HG02763 (cell line): ENCODE results near the gene SERPINA6.
"Not testable (repeated sequence)": the region's sequence is repeated elsewhere in the genome, so short reads cannot be mapped to it uniquely, and the experiment has no call there.

ENCODE experiments used
- ATAC-seq: cut with Tn5 transposase; IDR thresholded peaks from one replicate; pipeline ENCODE4 v1.9.1; 2021; ENCODE audit warnings: mild to moderate bottlenecking, moderate library complexity; ENCODE audit not compliant: unreplicated experiment

The SERPINA6 gene

DNA sequence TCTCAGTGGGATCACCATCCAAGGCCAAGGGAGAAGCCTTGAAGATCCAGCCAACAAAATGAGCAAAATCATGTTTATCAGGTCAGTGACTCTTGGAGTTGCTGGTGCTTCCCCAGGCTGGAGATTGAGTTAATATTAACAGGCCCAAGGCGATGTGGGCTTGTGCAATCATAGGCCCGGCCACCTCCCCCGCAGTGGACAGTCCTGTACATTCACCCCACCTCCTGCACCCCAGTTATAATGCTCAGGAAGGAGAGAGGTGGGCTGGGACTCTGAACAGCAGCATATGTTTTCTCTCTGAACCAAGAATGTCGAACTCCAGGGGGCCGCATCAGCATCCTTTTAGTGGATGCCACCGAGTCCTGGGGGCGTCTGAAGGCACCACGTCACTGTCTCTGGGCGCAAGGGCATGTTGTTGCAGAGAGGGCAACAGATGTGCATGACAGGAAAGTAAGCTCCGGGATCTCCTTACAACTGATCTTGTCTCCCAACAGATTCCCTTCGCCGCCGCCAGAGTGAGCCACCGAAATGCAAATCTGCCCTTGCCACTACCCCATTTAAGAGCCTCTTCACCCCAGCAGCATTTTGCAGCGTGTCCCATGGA is 32.2 kb upstream of the SERPINA6 start:
- ATAC-seq, result no peak

- ATAC-seq, result no peak
Observed at GRCh38 chr14:94354638-94355185, 31.6 kb upstream of the SERPINA6 start.

DNA sequence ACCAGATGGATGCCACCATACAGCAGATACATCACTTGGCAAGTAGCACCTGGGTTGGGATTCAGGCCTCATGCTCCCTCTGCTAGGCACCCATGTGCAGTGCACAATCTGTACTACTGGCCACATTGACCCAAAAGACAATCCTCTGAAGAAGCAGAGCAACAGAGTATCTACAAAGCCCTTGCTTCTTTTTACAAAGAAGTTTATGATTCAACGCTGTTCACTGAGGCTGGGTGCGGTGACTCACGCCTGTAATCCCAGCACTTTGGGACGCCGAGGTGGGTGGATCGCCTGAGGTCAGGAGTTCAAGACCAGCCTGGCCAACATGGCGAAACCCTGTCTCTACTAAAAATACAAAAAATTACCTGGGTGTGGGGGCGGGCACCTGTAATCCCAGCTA is 31.1 kb upstream of the SERPINA6 start:
- not testable (repeated sequence) for ATAC-seq

DNA sequence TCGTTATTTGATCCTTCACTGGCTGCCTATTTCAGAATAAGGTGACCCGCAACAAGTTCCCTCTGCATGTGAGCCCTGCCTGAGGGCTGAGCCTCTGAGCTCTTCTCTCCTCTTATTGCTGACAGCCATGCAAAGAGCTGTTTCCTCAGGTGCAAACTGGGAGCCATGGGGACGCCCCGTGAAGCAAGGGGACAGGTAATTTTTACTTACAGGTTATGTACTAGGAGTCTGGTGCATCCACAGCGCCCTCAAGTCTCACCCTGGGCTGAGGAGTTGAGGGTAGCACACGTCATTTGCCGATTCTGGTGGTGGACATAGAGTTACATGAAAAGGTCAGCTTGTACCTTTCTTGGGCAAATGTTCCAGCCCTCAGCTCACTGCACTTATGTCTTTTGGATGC is 26.1 kb upstream of the SERPINA6 start:
- no peak for ATAC-seq

GRCh38 chr14:94348836-94349235 is 25.7 kb upstream of the SERPINA6 start:
- no peak for ATAC-seq

GRCh38 chr14:94346841-94347240 is 23.7 kb upstream of the SERPINA6 start:
- ATAC-seq, result peak; percentile 10

DNA sequence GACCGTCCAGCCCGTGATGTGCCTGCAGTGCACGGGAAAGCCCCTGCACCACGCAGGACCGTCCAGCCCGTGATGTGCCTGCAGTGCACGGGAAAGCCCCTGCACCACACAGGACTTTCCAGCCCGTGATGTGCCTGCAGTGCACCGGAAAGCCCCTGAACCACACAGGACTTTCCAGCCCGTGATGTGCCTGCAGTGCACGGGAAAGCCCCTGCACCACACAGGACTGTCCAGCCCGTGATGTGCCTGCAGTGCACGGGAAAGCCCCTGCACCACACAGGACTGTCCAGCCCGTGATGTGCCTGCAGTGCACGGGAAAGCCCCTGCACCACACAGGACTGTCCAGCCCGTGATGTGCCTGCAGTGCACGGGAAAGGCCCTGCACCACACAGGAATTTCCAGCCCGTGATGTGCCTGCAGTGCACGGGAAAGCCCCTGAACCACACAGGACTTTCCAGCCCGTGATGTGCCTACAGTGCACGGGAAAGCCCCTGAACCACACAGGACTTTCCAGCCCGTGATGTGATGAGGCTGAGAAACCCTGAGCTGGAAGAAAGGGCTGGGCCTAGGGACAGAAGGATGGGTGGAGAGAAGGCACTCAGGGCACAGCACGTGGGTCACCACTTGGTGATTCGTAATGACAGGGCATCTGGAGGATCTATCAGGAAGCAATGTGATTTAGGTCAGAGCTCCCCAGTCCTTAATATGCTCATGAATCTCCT is 23.1 kb upstream of the SERPINA6 start:
- peak; percentile 65 for ATAC-seq

- no peak for ATAC-seq
Observed at GRCh38 chr14:94345344-94346064, 22.4 kb upstream of the SERPINA6 start.

DNA sequence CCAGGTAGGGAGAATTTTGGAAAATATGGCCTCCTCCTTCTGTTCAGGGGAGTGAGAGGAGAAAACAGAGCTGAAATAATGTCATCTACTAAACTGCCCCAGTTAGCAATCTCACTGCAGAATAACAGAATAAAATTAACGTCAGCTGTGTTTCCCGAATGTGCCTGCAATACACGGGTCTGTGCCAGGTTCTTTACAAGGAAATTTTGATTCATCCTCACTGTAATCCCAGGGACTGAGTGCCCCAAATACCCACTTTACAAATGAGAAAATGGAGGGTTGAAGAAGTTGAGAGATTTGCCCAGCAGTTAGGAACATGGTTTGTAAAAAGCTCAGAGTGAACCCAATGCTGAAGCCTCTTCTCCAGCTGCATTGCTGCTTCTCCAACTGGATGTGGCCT is 21.3 kb upstream of the SERPINA6 start:
- no peak for ATAC-seq

DNA sequence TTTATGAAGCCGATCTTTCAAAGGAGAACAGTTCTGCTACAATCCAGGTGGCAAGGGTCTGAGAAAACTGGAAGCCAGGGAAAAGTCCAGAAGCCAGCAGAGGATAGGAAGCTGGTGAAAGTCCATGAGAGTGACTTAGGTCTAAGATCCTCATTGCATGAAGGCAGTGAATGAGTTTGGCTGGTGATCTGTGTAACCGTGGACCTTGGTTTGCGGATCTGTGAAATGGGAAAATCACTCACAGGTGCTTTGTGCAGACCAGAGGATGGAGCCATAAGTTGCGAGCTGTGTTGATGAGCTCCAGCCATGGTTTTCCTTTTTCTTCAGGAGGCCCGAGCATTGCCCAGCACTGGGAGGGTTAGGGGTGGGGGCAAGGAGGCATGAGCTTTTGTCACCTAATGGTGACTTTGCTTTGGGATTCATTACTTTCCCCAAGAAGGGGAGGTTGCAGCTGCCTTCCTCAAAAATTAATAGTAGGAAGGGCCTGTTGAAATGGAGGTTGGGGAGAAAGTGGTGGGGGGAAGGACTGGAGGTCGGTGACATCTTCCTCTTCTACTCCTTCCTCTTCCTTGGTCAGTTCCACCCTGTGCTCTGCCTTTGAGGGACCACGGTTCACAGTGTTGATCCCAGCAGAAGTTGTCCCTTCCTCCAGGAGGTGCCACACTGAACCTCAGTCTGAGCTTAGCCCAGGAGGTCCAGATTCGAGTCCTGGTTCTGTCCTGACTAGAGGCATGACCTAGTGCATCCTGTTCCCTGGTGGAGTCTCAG is 20.3 kb upstream of the SERPINA6 start:
- no peak for ATAC-seq

GRCh38 chr14:94342334-94342934 is 19.3 kb upstream of the SERPINA6 start:
- ATAC-seq, result no peak

GRCh38 chr14:94341656-94342333 is 18.7 kb upstream of the SERPINA6 start:
- no peak for ATAC-seq

- ATAC-seq, result no peak
Observed at GRCh38 chr14:94340533-94340932, 17.4 kb upstream of the SERPINA6 start.

DNA sequence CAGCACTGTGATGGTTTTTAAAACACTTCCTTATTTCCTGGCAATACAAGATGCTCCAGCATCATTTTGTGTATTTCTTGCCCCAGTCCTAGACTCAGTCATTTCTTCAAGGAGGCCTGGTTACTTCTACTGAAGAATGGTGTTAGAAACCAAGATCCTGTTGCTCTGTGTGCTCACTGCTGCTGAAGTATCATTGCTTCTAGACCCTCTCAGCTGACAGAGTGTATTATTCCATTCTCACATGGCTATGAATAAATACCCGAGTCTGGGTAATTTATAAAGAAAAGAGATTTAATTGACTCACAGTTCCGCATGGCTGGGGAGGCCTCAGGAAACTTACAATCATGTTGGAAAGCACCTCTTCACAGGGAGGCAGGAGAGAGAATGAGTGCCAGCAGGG is 14.9 kb upstream of the SERPINA6 start:
- ATAC-seq, result no peak

DNA sequence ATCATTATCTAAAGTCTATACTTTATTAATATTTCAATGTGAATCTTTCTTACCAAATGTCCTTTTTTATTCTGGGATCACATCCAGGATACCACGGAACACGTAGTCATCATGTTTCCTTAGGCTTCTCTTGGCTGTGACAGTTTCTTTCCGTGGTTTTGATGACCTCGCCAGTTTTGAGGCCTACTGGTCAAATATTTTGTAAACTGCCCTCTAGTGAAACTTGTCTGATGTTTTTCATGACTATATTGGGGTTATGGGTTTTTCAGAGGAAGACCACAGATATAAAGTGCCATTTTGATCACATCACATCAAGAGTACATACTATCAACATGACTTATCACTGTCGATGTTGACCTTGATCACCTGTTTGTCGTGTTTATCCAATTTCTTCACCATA is 14.1 kb upstream of the SERPINA6 start:
- ATAC-seq, result no peak

- ATAC-seq, result no peak
Observed at GRCh38 chr14:94334872-94335271, 11.7 kb upstream of the SERPINA6 start.

- no peak for ATAC-seq
Observed at GRCh38 chr14:94332587-94332986, 9.5 kb upstream of the SERPINA6 start.

DNA sequence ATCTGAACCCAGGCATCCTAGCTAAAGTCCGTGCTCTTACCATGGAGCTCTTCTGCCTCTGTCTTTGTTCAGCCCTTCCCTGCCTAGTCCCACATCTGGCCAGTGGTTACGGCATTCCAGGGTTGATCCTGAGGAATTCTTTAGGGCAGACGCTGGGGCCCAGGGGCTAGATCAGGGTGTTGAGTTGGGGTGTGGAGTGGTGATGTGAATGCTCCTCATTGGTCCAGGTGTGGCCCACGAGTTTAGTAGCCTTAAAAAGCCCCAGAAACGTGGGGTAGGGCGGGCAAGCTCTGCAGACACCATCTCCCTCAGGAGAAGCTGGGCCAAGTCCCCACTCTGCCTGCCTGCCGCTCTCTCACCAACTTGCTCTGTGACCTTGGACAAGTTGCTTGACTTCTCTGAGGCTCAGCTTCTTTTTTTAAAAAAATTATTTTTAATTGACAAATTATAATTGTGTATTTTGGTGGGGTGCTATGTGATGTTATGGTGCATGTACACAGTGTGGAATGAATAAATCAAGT is 9.0 kb upstream of the SERPINA6 start:
- no peak for ATAC-seq

DNA sequence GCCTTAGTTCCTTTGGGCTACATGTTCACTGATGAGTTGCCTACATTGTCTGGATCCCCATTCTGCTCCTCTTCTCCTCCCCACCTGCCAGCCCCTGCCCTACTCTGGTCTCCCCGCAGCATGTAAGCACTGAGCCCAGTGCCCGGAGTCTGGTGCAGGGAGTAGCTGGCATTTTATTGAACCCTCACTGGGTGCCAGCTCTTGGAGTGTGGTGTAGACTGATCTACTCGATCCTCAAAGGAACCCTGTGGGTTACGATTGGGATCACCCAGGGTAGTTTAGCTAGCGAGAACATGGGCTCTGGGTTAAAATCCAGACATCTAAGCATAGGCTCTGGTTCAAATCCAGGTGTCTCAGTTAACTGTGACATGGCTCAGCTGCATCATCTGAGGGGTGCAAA is 8.3 kb upstream of the SERPINA6 start:
- no peak for ATAC-seq

- ATAC-seq, result no peak
Observed at GRCh38 chr14:94330857-94331256, 7.7 kb upstream of the SERPINA6 start.
